Fibroblast of peridontal ligament (primary cell): Measurements from ENCODE around the gene HCFC1R1.
"Not testable (repeated sequence)": the region's sequence is repeated elsewhere in the genome, so short reads cannot be mapped to it uniquely, and the experiment has no call there.

ENCODE experiments used
- DNase-seq: peaks from one replicate; pipeline ENCODE4 v3.0.0-alpha.2; 2010; ENCODE audit errors: extremely low read depth

HCFC1R1 gene

DNA sequence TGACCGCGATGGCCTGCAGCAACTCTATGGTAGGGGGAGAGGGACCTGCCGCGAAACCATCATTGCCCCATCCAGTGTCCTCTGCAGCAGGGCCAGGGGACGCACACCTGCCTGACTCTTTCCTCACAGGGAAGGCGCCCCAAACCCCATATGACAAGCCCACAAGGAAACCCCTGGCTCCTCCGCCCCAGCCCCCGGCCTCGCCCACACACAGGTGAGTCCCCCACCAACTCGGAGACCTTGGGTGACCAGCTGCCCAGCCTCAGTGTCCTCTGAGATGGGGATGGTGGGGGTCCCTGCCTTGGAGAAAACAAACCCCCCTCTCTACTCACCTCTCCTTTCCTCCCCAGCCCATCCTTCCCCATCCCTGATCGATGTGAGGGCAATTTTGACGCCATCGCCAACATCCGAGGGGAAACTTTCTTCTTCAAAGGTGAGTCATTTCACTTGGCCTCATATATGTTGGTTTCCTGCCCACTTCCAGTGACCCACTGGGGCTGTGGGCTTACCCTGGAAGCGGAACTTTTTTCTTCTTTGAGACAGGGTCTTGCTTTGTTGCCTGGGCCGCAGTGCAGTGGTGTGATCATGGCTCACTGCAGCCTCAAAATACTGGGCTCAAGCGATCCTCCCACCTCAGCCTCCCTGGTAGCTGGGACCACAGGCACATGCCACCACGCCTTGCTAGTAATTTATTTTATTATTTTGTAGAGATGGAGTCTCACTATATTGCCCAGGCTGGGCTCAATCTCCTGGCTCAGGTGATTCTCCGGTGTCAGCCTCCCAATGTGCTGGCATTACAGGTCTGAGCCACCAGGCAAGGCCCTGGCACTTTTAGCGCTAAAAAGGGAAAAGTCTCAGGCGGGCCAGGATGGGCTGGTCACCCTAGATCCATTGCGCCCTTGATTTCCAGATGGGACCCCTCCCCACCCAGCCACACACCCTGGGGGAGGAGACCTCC is 33.7 kb upstream of the HCFC1R1 start:
- no peak for DNase-seq

DNA sequence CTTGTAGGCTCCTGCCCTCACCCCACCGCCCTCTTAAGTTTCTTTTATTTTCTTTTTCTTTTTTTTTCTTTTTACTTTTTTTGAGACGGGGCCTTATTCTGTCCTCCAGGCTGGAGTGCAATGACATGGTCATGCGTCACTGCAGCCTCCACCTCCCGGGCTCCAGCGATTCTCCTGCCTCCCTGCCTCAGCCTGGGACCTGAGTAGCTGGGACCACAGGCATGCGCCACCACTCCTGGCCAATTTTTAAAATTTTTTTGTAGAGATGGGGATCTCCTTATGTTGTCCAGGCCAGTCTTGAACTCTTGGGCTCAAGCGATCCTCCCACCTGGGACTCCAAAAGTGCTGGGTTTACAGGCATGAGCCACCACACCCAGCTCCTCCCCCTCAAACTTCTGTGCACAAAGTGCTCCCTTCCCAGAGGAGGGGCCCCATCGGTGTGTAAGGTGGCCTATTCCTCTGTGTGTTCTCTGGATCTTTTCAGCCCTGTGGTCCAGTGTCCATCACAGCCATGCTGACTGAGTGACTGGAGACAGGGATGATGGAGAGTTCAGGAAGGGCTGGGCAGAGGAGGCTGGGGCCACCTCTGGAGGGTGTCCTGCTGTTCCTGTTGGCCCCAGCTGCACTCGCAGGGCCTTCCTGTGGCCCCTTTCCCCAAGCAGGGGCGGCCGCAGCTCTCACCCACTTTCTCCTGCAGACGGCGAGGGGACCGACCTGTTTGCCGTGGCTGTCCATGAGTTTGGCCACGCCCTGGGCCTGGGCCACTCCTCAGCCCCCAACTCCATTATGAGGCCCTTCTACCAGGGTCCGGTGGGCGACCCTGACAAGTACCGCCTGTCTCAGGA is 32.8 kb upstream of the HCFC1R1 start:
- DNase-seq: no peak

DNA sequence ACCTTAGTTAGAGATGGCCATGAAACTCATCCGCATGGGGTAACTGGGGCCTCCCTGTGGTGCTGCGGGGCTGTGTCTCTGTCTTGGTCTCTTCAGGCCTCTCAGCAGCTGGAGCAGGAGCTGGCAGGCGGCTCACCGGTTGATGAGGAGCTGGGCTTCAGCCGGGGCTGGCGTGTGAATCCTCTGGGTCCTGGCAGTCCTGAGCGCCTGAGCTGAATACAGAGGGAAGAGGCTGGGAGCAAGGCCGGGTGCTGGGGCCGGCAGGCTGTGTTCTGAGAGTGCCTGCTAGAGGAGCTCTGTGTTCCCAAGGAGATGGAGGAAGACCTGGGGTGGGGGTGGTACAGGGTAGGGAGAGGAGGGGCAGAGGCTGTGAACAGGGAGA is 32.0 kb upstream of the HCFC1R1 start:
- not testable (repeated sequence) for DNase-seq

DNA sequence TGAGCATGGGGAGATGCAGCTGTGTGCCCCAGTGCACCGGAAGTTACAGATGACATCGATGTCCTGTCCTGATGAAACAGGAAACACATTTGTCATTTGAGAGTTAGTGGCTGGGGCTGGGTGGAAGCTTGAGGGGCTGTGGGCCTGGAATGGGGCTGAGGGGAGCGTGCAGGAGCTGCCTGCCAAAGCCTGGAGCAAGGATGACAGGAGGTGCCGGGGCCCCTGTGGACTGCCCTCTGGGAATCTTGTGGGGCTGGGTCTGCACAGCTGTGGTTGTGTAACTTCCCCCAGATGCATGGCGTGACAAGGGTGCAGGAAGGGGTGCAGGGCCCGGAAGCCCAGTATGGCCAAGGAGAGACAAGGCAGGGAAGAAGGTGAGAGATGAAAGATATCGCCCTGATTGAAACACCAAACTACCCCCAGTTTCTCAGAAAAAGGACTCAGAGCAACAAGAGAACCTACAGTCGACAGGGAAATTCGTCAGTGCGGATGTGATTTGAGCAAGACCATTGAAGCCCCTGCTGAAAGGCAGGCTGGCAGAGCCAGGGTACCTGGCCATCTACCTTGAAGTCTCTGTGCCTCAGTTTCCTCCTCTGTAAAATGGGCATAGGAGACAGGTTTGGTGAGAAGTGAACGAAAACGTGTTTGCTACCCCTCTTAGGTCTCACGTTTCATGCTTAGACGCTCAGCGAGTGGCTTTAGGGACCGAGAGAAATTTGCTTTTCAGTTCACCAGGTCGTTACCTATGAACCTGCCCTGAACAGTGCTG is 31.4 kb upstream of the HCFC1R1 start:
- no peak for DNase-seq

DNA sequence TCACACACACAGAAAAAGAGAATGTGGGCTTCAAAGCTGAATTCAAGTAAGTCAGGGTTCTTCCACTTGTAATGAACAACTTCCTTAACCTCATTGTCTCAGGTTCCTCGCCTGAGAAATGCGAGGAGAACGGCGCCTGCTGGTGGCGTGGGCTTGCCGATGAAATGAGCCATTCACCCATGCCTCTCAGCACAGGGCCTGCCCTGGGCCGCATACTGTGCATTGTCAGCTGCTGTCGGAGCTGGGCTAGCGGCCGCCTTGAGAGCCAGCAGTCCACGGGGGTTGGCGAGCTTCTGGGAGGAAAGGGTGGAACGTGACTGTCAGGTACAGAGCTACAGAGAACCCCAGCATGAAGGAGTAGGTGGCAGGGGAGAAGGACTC is 29.6 kb upstream of the HCFC1R1 start:
- DNase-seq: not testable (repeated sequence)

DNA sequence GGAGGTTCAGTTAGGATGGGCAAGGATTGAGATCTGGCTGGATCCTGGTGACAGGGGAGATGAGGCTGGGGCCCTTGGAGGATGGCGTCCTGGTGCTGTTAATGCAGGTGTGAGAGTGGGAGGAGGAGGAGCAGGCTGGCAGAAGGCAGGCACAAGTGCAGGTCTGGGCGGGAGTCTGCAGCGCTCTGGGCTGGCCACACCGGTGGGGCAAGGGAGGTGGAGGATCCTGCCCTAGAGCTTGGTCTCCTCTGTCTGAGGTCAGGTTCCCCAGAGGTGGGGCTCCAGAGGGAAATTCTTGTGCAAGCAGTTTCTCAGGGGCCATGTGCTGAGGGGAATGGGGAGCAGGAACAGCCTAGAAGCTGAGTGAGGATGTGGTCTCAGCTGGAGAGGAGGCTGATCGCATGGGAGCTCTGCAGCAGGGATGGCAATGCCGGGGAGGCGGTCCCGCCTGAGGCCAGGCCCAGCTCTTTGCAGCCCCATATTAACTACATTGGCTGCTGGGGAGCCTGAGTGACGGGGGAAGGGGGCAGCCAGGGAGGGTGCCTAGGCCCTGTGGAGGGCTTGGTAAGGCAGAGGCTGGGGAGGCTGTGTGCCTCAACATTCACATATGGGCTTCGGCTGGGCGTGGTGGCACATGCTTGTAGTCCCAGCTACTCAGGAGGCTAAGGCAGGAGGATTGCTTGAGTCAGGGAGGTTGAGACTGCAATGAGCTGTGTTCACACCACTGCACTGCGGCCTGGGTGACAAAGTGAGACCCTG is 29.0 kb upstream of the HCFC1R1 start:
- DNase-seq: not testable (repeated sequence)

DNA sequence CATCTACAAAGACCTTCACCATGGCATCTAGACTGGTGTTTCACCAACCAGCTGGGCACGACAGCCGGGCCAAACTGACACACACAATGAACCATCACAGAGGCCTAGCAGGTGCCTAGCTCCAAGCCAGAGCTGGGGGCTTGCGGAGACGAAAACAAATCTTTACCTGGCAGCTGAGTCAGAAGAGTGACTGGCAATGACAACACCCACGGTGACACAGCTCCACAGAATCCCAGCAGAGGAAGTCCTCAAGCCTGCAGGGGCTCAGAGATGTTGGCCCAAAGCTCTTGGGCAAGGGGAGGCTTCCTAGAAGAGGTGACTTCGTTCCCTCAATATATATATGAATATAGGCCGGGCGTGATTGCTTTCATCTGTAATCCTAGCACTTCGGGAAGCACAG is 27.8 kb upstream of the HCFC1R1 start:
- DNase-seq: no peak

DNA sequence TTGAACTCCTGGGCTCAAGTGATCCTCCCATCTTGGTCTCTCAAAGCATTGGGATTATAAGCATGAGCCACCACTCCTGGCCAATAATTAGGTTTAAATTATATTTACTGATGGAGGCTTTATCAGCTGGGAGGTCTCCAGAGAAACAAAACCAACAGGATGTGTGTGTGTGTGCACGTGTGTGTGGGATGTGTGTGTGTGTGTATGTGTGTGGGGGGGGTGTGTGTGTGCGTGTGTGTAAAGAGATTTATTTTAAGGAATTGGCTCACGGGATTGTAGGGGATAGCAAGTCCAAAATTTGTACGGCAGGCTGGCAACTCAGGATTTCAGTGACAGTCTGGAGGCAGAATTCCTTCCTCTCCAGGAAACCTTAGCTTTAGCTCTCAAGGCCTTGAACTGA is 27.3 kb upstream of the HCFC1R1 start:
- DNase-seq: no peak

DNA sequence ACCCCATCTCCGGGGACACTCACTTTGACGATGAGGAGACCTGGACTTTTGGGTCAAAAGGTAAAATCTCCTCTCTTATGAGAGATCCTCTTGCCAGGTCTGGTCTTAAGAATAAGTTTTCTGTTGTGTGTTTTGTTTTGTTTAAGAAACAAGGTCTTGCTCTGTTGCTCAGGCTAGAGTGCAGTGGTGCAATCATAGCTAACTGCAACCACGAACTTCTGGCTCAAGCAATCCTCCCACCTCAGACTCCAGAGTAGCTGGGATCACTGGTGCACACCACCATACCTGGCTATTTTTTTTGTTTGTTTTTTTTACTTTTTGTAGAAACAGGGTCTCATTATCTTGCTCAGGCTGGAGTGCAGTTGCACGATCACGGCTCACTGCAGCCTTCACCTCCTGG is 26.7 kb upstream of the HCFC1R1 start:
- DNase-seq: no peak

DNA sequence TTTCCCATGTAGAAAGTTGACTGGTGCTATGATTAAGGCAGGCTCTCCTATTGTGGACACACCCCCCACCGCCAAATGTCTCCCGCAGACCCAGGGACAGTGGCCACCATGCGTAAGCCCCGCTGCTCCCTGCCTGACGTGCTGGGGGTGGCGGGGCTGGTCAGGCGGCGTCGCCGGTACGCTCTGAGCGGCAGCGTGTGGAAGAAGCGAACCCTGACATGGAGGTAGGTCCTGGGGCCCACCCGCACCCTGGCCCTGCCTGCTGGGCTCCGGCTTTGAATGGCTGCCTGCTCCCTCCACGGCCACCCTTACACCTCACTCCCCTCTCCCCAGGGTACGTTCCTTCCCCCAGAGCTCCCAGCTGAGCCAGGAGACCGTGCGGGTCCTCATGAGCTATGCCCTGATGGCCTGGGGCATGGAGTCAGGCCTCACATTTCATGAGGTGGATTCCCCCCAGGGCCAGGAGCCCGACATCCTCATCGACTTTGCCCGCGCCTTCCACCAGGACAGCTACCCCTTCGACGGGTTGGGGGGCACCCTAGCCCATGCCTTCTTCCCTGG is 26.3 kb upstream of the HCFC1R1 start:
- DNase-seq: no peak

DNA sequence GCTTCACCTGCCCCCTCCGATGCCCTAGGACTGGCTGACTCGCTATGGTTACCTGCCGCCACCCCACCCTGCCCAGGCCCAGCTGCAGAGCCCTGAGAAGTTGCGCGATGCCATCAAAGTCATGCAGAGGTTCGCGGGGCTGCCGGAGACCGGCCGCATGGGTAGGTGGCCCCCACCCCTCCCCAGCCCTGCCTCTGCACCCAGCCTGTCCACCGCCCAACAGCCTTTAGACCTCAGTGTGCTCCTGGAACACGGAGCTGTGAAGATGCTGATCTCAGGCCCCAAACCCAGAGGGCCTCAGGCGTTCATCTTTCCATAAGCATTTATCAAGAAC is 23.6 kb upstream of the HCFC1R1 start:
- no peak for DNase-seq

DNA sequence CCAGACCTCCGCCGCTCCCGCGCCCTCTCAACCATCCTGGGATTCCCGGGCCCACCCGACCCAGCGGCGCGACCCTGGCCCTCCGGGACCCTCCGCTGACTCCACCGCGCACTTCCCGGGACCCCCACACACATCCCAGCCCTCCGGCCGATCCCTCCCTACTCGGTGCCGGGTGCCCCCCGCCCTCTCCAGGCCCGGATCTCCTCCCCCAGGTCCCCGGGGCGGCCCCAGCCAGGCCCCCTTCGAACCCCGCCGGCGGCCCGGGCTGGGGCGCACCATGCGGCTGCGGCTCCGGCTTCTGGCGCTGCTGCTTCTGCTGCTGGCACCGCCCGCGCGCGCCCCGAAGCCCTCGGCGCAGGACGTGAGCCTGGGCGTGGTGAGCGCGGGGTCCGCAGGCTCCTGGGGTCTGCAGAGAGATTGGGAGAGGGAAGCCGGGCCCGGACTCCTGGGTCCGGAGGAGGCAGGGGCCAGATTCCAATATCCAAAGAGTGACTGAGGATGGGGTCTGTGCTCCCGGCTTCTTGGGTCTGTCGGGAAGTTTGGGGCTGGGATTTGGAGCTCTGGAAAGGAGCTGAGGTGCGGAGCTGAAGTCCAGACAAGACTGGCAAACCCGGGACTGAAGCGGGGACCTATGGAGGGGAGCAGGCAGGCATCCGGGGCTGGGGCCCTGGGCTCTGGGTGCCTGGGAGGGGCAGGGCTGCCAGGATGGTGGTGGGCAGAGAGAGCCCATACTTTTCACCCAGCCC is 23.1 kb upstream of the HCFC1R1 start:
- DNase-seq: no peak

DNA sequence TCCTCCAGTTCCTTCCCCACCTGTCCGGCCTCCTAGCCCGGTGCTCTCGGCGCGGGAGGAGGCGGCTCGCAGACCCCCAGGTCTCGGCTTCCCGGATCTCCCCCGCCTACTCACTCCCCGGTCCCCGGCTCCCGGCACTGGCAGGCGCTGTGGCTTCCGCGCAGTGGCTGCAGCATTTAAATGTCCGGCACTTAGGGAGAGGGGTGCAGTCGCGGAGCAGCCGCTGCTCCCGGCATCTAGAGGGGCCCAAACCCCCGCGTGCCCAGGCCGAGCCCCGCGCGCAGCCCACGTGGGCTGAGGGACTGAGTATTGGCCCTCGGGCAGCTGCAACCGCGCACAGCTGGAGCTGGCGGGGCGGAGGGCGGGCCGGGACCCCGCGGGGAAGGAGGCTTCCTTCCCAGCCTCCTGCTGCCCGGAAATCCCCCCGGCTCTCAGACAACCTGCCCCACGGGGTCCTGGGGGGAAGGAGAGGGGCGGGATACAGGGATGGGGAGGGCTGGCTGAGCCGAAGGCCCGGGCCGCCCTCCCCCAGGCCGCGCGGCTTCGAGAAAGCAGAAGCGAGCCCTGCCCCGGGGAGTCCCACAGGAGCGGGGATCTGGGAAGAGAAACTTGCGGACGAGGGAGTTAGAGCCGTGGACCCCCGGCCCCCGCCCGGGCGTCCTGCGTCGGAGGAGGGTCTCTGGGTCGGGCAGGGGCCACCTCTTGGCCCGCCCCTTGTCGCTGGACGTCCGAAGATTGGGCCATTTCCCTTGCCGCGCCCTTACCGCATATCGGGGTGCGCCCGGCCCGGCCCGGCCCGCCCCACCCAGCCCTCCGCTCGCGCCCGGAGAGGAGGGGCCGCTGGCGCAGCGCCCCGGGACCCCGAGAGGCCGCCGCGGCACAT is 22.3 kb upstream of the HCFC1R1 start, which contains the start of gene MMP25:
MMP25 (plus strand) TSS at position 804 of the 883 bp plus-strand sequence. CDS start 357 bp downstream, outside the sequence.
- DNase-seq: no peak

DNA sequence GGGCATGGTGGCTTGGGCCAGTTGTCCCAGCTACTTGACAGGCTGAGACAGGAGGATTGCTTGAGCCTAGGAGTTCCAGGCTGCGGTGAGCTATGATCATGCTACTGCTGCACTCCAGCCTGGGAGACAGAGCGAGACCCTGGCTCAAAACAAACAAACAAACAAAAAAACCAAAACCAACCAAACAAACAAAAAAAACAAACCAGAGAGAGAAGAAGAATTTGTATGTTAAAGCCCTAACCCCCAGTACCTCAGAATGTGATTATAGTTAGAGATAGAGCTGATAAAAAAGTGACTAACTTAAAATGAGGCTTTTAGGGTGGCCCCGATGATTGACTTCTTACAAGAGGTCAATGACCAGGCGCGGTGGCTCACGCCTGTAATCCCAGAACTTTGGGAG is 21.0 kb upstream of the HCFC1R1 start:
- DNase-seq: no peak

DNA sequence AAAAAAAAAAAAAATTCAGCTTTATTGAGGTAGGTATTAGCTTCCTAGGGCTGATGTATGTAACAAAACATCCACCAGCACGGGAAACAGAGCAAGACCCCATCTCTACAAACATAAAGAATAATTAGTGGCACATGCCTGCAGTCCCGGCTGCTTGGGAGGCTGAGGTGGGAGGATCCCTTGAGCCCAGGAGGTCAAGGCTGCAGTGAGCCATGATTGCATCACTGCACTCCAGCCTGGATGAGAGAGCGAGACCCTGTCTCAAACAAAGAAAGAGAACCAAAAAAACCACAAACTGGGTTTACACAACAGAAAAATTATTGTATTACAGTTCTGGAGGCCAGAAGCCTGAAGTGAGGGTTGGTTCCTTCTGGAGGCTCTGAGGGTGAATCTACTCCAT is 18.6 kb upstream of the HCFC1R1 start:
- DNase-seq: no peak

DNA sequence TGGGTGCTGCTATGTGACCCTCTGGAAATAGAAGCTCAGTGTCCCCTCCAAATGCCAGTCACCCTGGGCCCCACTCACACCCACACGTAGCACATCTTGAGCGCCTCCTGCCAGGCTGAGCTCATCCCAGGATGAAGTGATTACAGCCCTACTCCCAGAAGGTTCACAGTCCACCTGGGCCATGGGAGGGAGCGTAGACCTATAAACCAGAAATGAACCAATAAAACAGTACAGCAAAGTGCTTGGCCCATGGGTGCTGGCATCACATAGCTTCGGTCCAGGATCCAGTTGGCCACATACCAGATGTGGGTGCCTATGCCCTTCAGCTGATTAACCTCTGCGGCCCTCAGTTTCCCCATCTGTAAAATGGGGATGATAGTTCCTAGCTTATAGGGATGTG is 15.2 kb upstream of the HCFC1R1 start:
- DNase-seq: no peak

DNA sequence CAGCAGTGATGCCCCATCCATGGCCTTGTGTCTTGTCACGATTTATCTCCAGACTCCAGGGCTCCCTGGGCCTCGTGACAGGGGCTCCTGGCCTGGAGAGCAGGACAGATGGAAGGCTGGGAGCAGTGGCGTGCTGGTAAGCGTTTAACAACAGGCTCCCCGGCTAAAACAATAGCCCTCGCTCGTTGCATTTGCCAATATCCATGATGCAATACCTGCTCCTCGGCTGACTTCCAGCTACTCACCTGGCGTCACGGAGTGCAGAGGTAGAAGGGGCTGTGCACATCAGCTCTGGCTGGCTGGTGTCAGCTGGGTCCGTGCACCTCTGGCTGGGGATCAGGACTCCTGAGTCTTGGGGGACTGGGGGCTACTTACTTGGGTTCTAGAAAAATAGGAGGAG is 14.5 kb upstream of the HCFC1R1 start:
- no peak for DNase-seq

DNA sequence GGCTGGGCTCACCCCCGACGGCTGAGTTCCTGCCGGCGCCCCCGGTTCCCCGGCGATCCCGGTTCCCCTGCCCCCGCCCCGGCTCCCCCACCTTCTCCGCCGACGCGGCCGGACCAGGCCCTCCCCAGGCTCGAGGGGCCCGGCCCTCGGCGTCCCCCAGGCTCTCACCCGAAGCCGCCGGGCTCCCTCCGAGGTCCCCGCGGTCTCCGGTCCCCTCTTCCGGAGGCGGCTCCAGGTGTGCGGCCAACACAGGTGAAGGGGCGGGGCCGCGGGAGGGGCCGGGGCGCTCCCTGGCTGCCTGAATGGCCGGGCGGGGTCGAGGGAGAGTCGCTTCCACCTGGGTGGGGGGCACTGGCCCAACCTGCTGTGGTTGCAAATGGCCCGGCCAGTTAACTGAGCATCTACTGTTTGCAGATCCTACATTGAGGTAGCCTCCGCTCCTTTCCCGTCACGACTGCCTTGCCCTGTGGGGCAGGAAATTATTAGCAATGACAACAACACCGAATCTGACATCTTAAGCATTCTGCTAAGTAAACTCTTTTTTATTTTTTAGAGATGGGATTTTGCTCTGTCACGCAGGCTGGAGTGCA is 13.1 kb upstream of the HCFC1R1 start, which contains the start of gene BICDL2:
BICDL2 (minus strand) TSS at position 219 of the 590 bp plus-strand sequence. CDS start 1,448 bp downstream, outside the sequence.
- no peak for DNase-seq
